Measurements from ENCODE around the gene MAPKAP1.

DNA sequence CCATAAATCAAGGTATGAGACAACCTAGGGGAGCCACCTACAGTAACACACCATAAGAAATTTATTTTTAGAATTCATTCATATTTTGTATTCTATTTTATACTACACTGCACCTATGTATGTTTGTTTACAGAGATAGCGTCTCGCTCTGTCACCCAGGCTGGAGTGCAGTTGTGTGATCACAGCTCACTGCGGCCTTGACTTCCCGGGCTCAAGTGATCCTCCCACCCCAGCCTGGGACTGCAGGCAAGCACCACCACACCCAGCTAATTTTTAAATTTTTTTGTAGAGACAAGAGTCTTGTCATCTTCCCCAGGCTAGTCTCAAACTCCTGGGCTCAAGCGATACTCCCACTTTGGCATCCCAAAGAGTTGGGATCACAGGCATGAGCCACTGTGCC is 25.4 kb downstream of the MAPKAP1 start:
- TF ChIP-seq, protein P1, sequence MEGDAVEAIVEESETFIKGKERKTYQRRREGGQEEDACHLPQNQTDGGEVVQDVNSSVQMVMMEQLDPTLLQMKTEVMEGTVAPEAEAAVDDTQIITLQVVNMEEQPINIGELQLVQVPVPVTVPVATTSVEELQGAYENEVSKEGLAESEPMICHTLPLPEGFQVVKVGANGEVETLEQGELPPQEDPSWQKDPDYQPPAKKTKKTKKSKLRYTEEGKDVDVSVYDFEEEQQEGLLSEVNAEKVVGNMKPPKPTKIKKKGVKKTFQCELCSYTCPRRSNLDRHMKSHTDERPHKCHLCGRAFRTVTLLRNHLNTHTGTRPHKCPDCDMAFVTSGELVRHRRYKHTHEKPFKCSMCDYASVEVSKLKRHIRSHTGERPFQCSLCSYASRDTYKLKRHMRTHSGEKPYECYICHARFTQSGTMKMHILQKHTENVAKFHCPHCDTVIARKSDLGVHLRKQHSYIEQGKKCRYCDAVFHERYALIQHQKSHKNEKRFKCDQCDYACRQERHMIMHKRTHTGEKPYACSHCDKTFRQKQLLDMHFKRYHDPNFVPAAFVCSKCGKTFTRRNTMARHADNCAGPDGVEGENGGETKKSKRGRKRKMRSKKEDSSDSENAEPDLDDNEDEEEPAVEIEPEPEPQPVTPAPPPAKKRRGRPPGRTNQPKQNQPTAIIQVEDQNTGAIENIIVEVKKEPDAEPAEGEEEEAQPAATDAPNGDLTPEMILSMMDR (conservative IDR thresholded peaks at IDR 0.05 in 1 of 2, IDR thresholded peaks at IDR 0.05 in 1 of 2; ENCODE audit: extremely low read depth in 1 of 2, insufficient read depth in 1 of 2, low read depth in 1 of 2, low read length in 2 of 2), result no peak
- TF ChIP-seq EZH2 (IDR thresholded peaks at IDR 0.05; ENCODE audit: borderline replicate concordance, low read length), result no peak

All from mammary epithelial cell (primary cell).